Naive thymus-derived CD4-positive, alpha-beta T cell (primary cell): ENCODE data around the gene SMARCC2. TPM values are rescaled to one million over a fixed set of nuclear protein-coding genes. Genes with fewer than 3 reads are reported as not detected.

Experiments
- ATAC-seq: fragments of 150-1000 bp; cut with Tn5 transposase; 2 replicates; pipeline ENCODE4 v1.10.0; 2021; ENCODE audit warnings: mild to moderate bottlenecking, moderate library complexity
- CTCF ChIA-PET: fragments of 350-600 bp; sonication (Branson Sonifier 250); formaldehyde crosslinking; loops from one replicate; lab custom pipeline; 2021; ENCODE audit warnings: antibody characterized with exemption; lab: Charles Lee
- POLR2A ChIA-PET: fragments of 350-600 bp; sonication (Branson Sonifier 250); formaldehyde crosslinking; loops from one replicate; lab custom pipeline; 2021; ENCODE audit warnings: antibody characterized with exemption, inconsistent platforms; lab: Charles Lee
- DNase-seq, 9 donors: peaks; one replicate each; pipeline versions ENCODE4 v3.0.0 to v3.0.0-alpha.2; 2020 to 2022; ENCODE audit warnings: mixed read lengths in 1 of 9
- H3K27ac ChIP-seq: one replicate; pipeline ENCODE4 v1.7.0; 2013; ENCODE audit warnings: mild to moderate bottlenecking, low read depth, low read length, moderate library complexity
- H3K27me3 ChIP-seq, 2 donors: one replicate each; pipeline ENCODE4 v1.7.0; 2013; ENCODE audit warnings: low read length in 2 of 2, mild to moderate bottlenecking in 2 of 2, moderate library complexity in 2 of 2; ENCODE audit not compliant: control insufficient read depth in 2 of 2, insufficient read depth in 2 of 2
- H3K36me3 ChIP-seq, 3 experiments: 1 replicate in 2 of 3; 2 replicates in 1 of 3; pipeline ENCODE4 v1.7.0; 2013; ENCODE audit warnings: low read length in 3 of 3, mild to moderate bottlenecking in 3 of 3, moderate library complexity in 1 of 3; ENCODE audit not compliant: insufficient read depth in 3 of 3, control insufficient read depth in 2 of 3
- H3K4me1 ChIP-seq, 2 donors: one replicate each; pipeline ENCODE4 v1.7.0; 2013; ENCODE audit warnings: low read length in 2 of 2, mild to moderate bottlenecking in 2 of 2, moderate library complexity in 1 of 2; ENCODE audit not compliant: control insufficient read depth in 2 of 2, insufficient read depth in 2 of 2
- H3K4me3 ChIP-seq: 2 replicates; pipeline ENCODE4 v1.7.0; 2013; ENCODE audit warnings: mild to moderate bottlenecking, low read length
- H3K9me3 ChIP-seq, 3 experiments: 1 replicate in 2 of 3; 2 replicates in 1 of 3; pipeline ENCODE4 v1.7.0; 2013; ENCODE audit warnings: low read length in 3 of 3; ENCODE audit not compliant: control insufficient read depth in 2 of 3
- H3K27ac Mint-ChIP-seq, 9 donors: one replicate each; pipeline ENCODE4 v1.8.0; 2020 to 2022; ENCODE audit warnings: mixed read lengths in 9 of 9, mild to moderate bottlenecking in 8 of 9, moderate library complexity in 5 of 9, inconsistent platforms in 2 of 9
- H3K27me3 Mint-ChIP-seq, 5 donors: one replicate each; pipeline ENCODE4 v1.8.0; 2021 to 2022; ENCODE audit warnings: mixed read lengths in 5 of 5, mild to moderate bottlenecking in 1 of 5
- H3K36me3 Mint-ChIP-seq, 5 donors: one replicate each; pipeline ENCODE4 v1.8.0; 2020 to 2022; ENCODE audit warnings: mixed read lengths in 5 of 5, mild to moderate bottlenecking in 3 of 5, inconsistent platforms in 1 of 5
- H3K4me1 Mint-ChIP-seq, 7 donors: one replicate each; pipeline ENCODE4 v1.8.0; 2020 to 2022; ENCODE audit warnings: mixed read lengths in 7 of 7, mild to moderate bottlenecking in 3 of 7, inconsistent platforms in 1 of 7
- H3K4me3 Mint-ChIP-seq, 10 donors: one replicate each; pipeline ENCODE4 v1.8.0; 2020 to 2022; ENCODE audit warnings: mild to moderate bottlenecking in 10 of 10, mixed read lengths in 10 of 10, moderate library complexity in 6 of 10, inconsistent platforms in 2 of 10
- H3K9me3 Mint-ChIP-seq, 11 donors: one replicate each; pipeline ENCODE4 v1.8.0; 2020 to 2022; ENCODE audit warnings: mixed read lengths in 11 of 11, mild to moderate bottlenecking in 4 of 11, inconsistent platforms in 1 of 11, moderate library complexity in 1 of 11
- intact Hi-C, 2 donors: fragments of 100-400 bp; cut with micrococcal nuclease; formaldehyde crosslinking; loops; one replicate each; pipeline ENCODE4 v1.15.1; 2023
- polyA plus RNA-seq, 2 donors: library from polyadenylated mRNA; unstranded; fragments of 300-500 nt; fragmentation: Illumina TruSeq; gene quantifications; one replicate each; pipeline ENCODE4 v1.2.3, GENCODE V29; 2021
- total RNA-seq, 6 experiments: library from RNA in 5 of 6; stranded (reverse) in 5 of 6; gene quantifications; 1 replicate in 5 of 6; 2 replicates in 1 of 6; pipeline ENCODE4 v1.2.3 and lab custom pipeline; 2021 to 2026

Gene SMARCC2
- total and polyA plus RNA-seq, 7 experiments from 2014 or later = 64.6 to 187 (median 131) TPM

DNA sequence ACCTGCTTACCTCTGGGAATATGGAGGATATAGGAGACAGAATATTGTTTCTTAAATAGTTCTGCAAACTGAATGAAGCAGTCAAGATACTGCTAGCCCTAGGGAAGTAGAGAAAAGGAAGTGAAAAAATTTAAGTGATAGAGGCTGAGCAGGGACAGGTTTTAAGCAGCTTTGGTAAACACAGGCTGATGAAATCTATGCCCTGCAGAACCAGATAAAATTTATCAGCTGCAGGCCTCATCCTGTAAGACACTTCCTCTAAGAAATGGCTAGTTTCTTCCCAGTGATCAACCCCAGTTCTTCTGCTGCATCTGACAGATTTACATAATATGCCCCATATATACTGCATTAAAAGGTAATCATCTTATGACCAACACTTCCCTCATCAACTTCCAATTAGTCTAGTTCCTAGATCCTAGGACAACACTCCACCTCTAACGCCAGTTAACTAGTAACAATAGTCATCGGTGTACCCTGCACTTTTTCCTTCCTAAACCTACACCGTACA lies 62.5 kb downstream of the SMARCC2 start:
- no peak overlapping the region for H3K4me3 ChIP-seq
- Mint-ChIP-seq H3K9me3 (peaks cover 0 to 4% (median 0%) of the 10 kb centered on the region in 11 donors), H3K4me3 (peak overlapping the region in 8 of 10 donors; percentile 27 to 99 (median 96)), H3K36me3 (peaks cover 5 to 30% (median 17%) of the 10 kb centered on the region in 5 donors), H3K27ac (peak overlapping the region; percentile 86 to 99 (median 91)), H3K4me1 (peaks cover 33 to 66% (median 57%) of the 10 kb centered on the region in 7 donors), H3K27me3 (no peaks in the 10 kb centered on the region)
- DNase-seq (no peak), ATAC-seq (no peak)
- peaks cover 39 to 46% of the 10 kb centered on the region in 2 donors for H3K4me1 ChIP-seq
- peak overlapping the region; percentile 72 for H3K27ac ChIP-seq
- H3K9me3 ChIP-seq = no peaks in the 10 kb centered on the region
- ChIA-PET POLR2A (interaction anchor here (0.8 to 13.1 kb wide), 11 partner anchors 9 to 322 kb away, joined by 3 to 192 read pairs (median 5); partner anchors contain the start of genes MYL6, MYL6B, PA2G4 and RAB5B), CTCF (interaction anchor here (0.6 to 13.4 kb wide), 11 partner anchors 9 to 384 kb away, joined by 3 to 193 read pairs (median 5); partner anchors contain the start of genes GDF11, MYL6, MYL6B and RNF41)
- H3K27me3 ChIP-seq = no peaks in the 10 kb centered on the region
- peaks cover 14 to 25% (median 17%) of the 10 kb centered on the region in 3 experiments for H3K36me3 ChIP-seq
- intact Hi-C loops = loop anchor here (1.0 to 5.0 kb wide), 9 partner anchors 8 to 961 kb away; partner anchors contain the start of genes MYL6 (in 2 of the 2), SMARCC2 (in 2 of the 2), ZC3H10 (in 2 of the 2) and NAB2 (in 1 of the 2)

DNA sequence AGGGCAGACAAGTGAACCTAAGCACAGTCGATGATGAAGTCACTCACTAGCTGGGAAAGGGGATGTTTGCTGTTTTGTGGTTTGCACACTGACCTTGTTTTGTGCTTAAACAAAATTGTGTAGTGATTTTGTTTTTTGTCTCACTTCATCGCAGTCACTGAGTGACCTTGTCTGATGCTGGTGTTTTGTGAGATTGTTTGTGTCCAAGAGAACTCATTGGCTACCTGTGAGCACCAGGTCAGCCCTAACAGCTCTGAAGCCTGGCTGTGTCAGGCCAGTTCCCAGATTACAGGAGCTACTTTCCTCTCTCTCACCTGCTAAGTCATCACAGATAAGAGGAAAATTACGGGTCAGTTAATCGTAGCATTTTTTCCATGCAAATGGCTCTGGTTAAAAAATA lies 65.2 kb downstream of the SMARCC2 start:
- Mint-ChIP-seq H3K4me3 (no peak overlapping the region), H3K9me3 (peaks cover 0 to 2% (median 0%) of the 10 kb centered on the region in 11 donors), H3K27ac (peak overlapping the region in 8 of 9 donors; percentile 27 to 90 (median 61)), H3K4me1 (peaks cover 26 to 51% (median 49%) of the 10 kb centered on the region in 7 donors), H3K27me3 (no peaks in the 10 kb centered on the region), H3K36me3 (peaks cover 0 to 11% (median 0%) of the 10 kb centered on the region in 5 donors)
- H3K4me1 ChIP-seq = peaks cover 26 to 38% of the 10 kb centered on the region in 2 donors
- no peaks in the 10 kb centered on the region for H3K27me3 ChIP-seq
- no peak overlapping the region for H3K27ac ChIP-seq
- intact Hi-C loops = no loop called here
- ATAC-seq (no peak), DNase-seq (no peak)
- peaks cover 0 to 23% (median 0%) of the 10 kb centered on the region in 3 experiments for H3K36me3 ChIP-seq
- no peak overlapping the region for H3K4me3 ChIP-seq
- H3K9me3 ChIP-seq = no peaks in the 10 kb centered on the region
- ChIA-PET CTCF (interaction anchor here (0.5 to 13.4 kb wide), 10 partner anchors 10 to 531 kb away, joined by 3 to 193 read pairs (median 4); partner anchors contain the start of genes MYL6B, RNF41 and SMARCC2), POLR2A (interaction anchor here (1.1 to 13.1 kb wide), 7 partner anchors 20 to 340 kb away, joined by 3 to 192 read pairs (median 11); partner anchors contain the start of genes MYL6, MYL6B, PA2G4 and RNF41)

DNA sequence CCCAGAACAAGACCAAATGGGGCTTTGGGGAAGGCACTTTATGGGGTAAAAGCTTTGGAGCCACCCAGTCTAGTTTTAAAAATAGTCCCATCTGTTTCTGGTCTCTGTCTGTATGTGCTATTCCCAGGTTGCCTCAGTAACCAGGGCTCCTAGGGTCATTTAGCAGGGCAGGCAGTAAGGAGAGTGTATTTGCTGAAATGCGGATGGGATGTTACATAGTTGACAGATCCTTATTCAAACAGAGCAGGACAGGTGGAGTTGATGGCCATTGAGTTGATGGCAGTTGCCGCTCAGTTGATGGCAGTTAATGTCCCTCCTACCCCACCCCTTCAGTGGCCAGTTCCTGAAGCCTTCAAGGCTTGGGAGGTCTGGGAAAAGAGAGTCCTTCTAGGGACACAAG lies 66.6 kb downstream of the SMARCC2 start:
- DNase-seq (no peak), ATAC-seq (no peak)
- ChIA-PET CTCF (interaction anchor here (0.7 to 13.4 kb wide), 4 partner anchors 29 to 83 kb away, joined by 3 to 193 read pairs (median 3); partner anchors contain the start of gene SMARCC2), POLR2A (interaction anchor here (0.6 to 13.1 kb wide), 5 partner anchors 37 to 273 kb away, joined by 3 to 192 read pairs (median 5); partner anchors contain the start of genes MYL6 and SMARCC2)
- Histone ChIP-seq H3K36me3 (peaks cover 0 to 17% (median 0%) of the 10 kb centered on the region in 3 experiments), H3K27me3 (no peaks in the 10 kb centered on the region), H3K4me3 (no peak overlapping the region), H3K9me3 (no peaks in the 10 kb centered on the region), H3K4me1 (peaks cover 36 to 46% of the 10 kb centered on the region in 2 donors), H3K27ac (no peak overlapping the region)
- Mint-ChIP-seq H3K9me3 (peaks cover 0 to 5% (median 0%) of the 10 kb centered on the region in 11 donors), H3K4me1 (peaks cover 35 to 61% (median 59%) of the 10 kb centered on the region in 7 donors), H3K36me3 (peaks cover 3 to 14% (median 4%) of the 10 kb centered on the region in 5 donors), H3K27me3 (no peaks in the 10 kb centered on the region), H3K27ac (peak overlapping the region in 4 of 9 donors; percentile 1 to 79 (median 18)), H3K4me3 (no peak overlapping the region)
- intact Hi-C loops = no loop called here

DNA sequence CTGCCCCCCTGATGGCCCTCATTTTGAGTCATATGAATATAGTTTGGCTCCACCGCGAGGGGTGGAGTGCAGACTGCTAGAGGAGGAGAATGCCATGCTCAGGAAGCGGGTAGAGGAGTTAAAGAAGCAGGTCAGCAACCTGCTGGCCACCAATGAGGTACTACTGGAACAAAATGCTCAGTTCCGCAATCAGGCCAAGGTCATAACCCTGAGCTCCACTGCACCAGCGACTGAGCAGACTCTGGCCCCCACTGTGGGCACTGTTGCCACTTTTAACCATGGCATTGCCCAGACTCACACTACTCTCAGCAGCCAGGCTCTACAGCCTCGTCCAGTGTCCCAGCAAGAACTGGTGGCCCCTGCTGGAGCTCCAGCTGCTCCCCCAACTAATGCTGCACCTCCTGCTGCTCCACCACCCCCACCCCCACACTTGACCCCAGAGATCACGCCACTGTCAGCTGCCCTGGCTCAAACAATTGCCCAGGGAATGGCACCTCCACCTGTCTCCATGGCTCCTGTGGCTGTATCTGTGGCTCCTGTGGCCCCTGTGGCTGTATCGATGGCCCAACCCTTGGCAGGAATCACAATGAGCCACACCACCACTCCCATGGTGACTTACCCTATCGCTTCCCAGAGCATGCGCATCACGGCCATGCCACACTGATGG lies 67.9 kb downstream of the SMARCC2 start:
- peaks cover 0 to 5% (median 0%) of the 10 kb centered on the region in 11 donors for H3K9me3 Mint-ChIP-seq
- no peak overlapping the region for H3K4me3 Mint-ChIP-seq
- intact Hi-C loops = no loop called here
- Histone ChIP-seq H3K27me3 (no peaks in the 10 kb centered on the region), H3K4me3 (no peak overlapping the region), H3K4me1 (peaks cover 27 to 35% of the 10 kb centered on the region in 2 donors), H3K36me3 (peaks cover 0 to 18% (median 0%) of the 10 kb centered on the region in 3 experiments), H3K27ac (no peak overlapping the region), H3K9me3 (no peaks in the 10 kb centered on the region)
- DNase-seq (no peak), ATAC-seq (no peak)
- POLR2A ChIA-PET = interaction anchor here (0.7 to 7.6 kb wide), 4 partner anchors 17 to 137 kb away, joined by 3 to 230 read pairs (median 74); partner anchors contain the start of genes ANKRD52, PA2G4 and SMARCC2
- H3K36me3 Mint-ChIP-seq = peaks cover 7 to 25% (median 17%) of the 10 kb centered on the region in 5 donors
- H3K4me1 Mint-ChIP-seq = peaks cover 29 to 60% (median 50%) of the 10 kb centered on the region in 7 donors
- H3K27me3 Mint-ChIP-seq = no peaks in the 10 kb centered on the region
- CTCF ChIA-PET = interaction anchor here (0.7 to 13.4 kb wide), 3 partner anchors 68 to 85 kb away, joined by 3 to 193 read pairs (median 3); partner anchors contain the start of gene SMARCC2
- peak overlapping the region in 1 of 9 donors; percentile 36 for H3K27ac Mint-ChIP-seq

DNA sequence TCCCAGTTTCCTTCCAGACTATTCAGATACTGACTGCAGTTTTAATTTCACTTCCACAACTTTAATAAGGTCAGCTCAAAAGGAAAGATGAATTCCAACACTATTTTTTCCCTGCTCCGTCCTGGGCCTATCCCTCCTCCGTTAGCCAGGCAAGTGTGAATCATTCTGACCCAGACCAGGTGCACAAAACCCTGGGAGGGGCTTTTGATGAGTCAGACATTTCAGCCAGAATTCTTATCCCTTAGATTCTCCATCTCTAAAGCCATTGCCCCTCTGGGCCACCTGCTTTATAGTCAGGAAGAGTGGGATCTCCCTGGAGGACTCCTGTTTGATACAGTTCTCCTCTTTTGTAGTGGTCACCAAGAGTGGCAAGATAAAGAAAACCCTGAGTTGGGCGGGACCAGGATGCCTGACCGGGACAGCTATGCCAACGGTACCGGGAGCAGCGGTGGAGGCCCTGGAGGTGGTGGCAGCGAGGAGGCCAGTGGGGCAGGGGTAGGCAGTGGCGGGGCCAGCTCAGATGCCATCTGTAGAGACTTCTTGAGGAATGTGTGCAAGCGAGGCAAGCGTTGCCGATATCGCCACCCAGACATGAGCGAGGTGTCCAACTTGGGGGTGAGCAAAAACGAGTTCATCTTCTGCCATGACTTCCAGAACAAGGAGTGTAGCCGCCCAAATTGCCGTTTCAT lies 69.0 kb downstream of the SMARCC2 start:
- H3K4me1 ChIP-seq = peaks cover 24 to 29% of the 10 kb centered on the region in 2 donors
- H3K36me3 ChIP-seq = peaks cover 0 to 20% (median 0%) of the 10 kb centered on the region in 3 experiments
- peaks cover 7 to 25% (median 17%) of the 10 kb centered on the region in 5 donors for H3K36me3 Mint-ChIP-seq
- POLR2A ChIA-PET = interaction anchor here (0.5 to 7.6 kb wide), 11 partner anchors 8 to 147 kb away, joined by 3 to 230 read pairs (median 46); partner anchors contain the start of genes ANKRD52, ESYT1, MYL6 and PA2G4
- ATAC-seq (no peak), DNase-seq (no peak)
- H3K9me3 Mint-ChIP-seq = peaks cover 0 to 5% (median 0%) of the 10 kb centered on the region in 11 donors
- H3K9me3 ChIP-seq = no peaks in the 10 kb centered on the region
- no peaks in the 10 kb centered on the region for H3K27me3 Mint-ChIP-seq
- H3K27ac Mint-ChIP-seq = peak overlapping the region in 2 of 9 donors; percentile 36 to 38
- no peaks in the 10 kb centered on the region for H3K27me3 ChIP-seq
- H3K4me3 Mint-ChIP-seq = peak overlapping the region in 1 of 10 donors; percentile 18
- peaks cover 24 to 60% (median 46%) of the 10 kb centered on the region in 7 donors for H3K4me1 Mint-ChIP-seq
- intact Hi-C loops = no loop called here
- H3K4me3 ChIP-seq = no peak overlapping the region
- no peak overlapping the region for H3K27ac ChIP-seq
- CTCF ChIA-PET = interaction anchor here (0.7 to 13.4 kb wide), 12 partner anchors 8 to 343 kb away, joined by 3 to 193 read pairs (median 4); partner anchors contain the start of genes ESYT1, MYL6, PA2G4 and RNF41
